HCT116 (cell line): Measurements from ENCODE around the gene OR6K2. TPM values are rescaled to one million over a fixed set of nuclear protein-coding genes. Genes with fewer than 3 reads are reported as not detected.

Source experiments
- ATAC-seq: fragments of 200-7000 bp; cut with Tn5 transposase; 2 replicates; pipeline ENCODE4 v1.9.1; 2020; ENCODE audit warnings: mild to moderate bottlenecking, moderate library complexity
- BruUV-seq: library from RNA; stranded (reverse); fragments of 400-500 nt; replicated peaks from 2 replicates; lab custom pipeline; 2021; lab: Mats Ljungman, UMichigan
- CTCF ChIA-PET: fragments of 300-600 bp; sonication (Branson Sonifier 250); formaldehyde crosslinking; loops from one replicate; lab custom pipeline; 2021; ENCODE audit warnings: antibody characterized with exemption; lab: Charles Lee
- POLR2A ChIA-PET: fragments of 300-600, 350-600 bp; sonication (Branson Sonifier 250); formaldehyde crosslinking; loops from one replicate; lab custom pipeline; 2021; ENCODE audit warnings: antibody characterized with exemption; lab: Charles Lee
- RAD21 ChIA-PET, 2 experiments: fragments of 300-600 bp; sonication (Branson Sonifier 250); formaldehyde crosslinking; loops; one replicate each; lab custom pipeline; 2023; ENCODE audit warnings: low total read pairs in 2 of 2; ENCODE audit not compliant: uncharacterized antibody in 2 of 2, unreplicated experiment in 2 of 2, low non-redundant PET in 1 of 2; lab: Charles Lee
- DNase-seq: peaks from one replicate; pipeline ENCODE4 v3.0.0-alpha.2; 2010; ENCODE audit warnings: low read depth, low spot score
- H2AFZ ChIP-seq: fragments of 200-600 bp; shearing (Covaris generic), sonication (generic); 2 replicates; pipeline ENCODE4 v1.6.1; 2017; ENCODE audit warnings: low read depth, mixed run types, mixed read lengths, antibody characterized with exemption, low read length; ENCODE audit not compliant: poor library complexity, severe bottlenecking
- H3K27ac ChIP-seq: 2 replicates; pipeline ENCODE4 v1.5.1; 2012; ENCODE audit warnings: low read depth, low read length
- H3K27me3 ChIP-seq: fragments of 200-600 bp; sonication (generic); 2 replicates; pipeline ENCODE4 v1.6.1; 2016; ENCODE audit warnings: mixed run types, low read length, mixed read lengths; ENCODE audit not compliant: insufficient read depth
- H3K36me3 ChIP-seq, 2 experiments: fragments of 200-500 bp in 1 of 2; fragments of 200-600 bp in 1 of 2; sonication (Bioruptor generic) in 1 of 2; sonication (generic) in 1 of 2; 2 replicates each; pipeline versions ENCODE4 v1.5.1 to v1.6.1; 2014 to 2016; ENCODE audit warnings: low read length in 2 of 2, inconsistent platforms in 1 of 2, mixed read lengths in 1 of 2, mixed run types in 1 of 2; ENCODE audit not compliant: insufficient read depth in 2 of 2, control insufficient read depth in 1 of 2
- H3K4me1 ChIP-seq, 2 experiments: fragments of 200-600 bp in 1 of 2; sonication (generic) in 1 of 2; 2 replicates each; pipeline versions ENCODE4 v1.5.1 to v1.6.1; 2012 to 2017; ENCODE audit warnings: low read length in 2 of 2, inconsistent platforms in 1 of 2, mild to moderate bottlenecking in 1 of 2, mixed read lengths in 1 of 2, mixed run types in 1 of 2, moderate library complexity in 1 of 2; ENCODE audit not compliant: insufficient read depth in 2 of 2, control insufficient read depth in 1 of 2
- H3K4me2 ChIP-seq: fragments of 200-600 bp; sonication (generic); 2 replicates; pipeline ENCODE4 v1.6.1; 2017; ENCODE audit warnings: mixed run types, low read length, mixed read lengths
- H3K4me3 ChIP-seq, 2 experiments: fragments of 200-600 bp in 1 of 2; sonication (generic) in 1 of 2; replicated peaks in 1 of 2; 2 replicates each; pipeline ENCODE4 v1.5.1; 2011 to 2016; ENCODE audit warnings: low read length in 2 of 2, control low read depth in 1 of 2, low read depth in 1 of 2, mild to moderate bottlenecking in 1 of 2, mixed read lengths in 1 of 2, mixed run types in 1 of 2
- H3K79me2 ChIP-seq: fragments of 200-600 bp; sonication (generic); 2 replicates; pipeline ENCODE4 v1.6.1; 2017; ENCODE audit warnings: mild to moderate bottlenecking, mixed run types, low read length, moderate library complexity, mixed read lengths; ENCODE audit not compliant: insufficient read depth
- H3K9ac ChIP-seq: fragments of 200-600 bp; sonication (generic); 2 replicates; pipeline ENCODE4 v1.6.1; 2016; ENCODE audit warnings: low read length, mixed read lengths
- H3K9me2 ChIP-seq: fragments of 200-600 bp; sonication (generic), shearing (Covaris generic); 2 replicates; pipeline ENCODE4 v1.6.1; 2017; ENCODE audit warnings: mixed run types, mild to moderate bottlenecking, moderate library complexity; ENCODE audit not compliant: insufficient read depth
- H3K9me3 ChIP-seq, 2 experiments: fragments of 200-500 bp in 1 of 2; fragments of 200-600 bp in 1 of 2; sonication (Bioruptor generic) in 1 of 2; sonication (generic) in 1 of 2; 2 replicates each; pipeline ENCODE4 v1.6.1; 2014 to 2017; ENCODE audit warnings: low read length in 2 of 2, mixed read lengths in 2 of 2, inconsistent platforms in 1 of 2, low read depth in 1 of 2, mild to moderate bottlenecking in 1 of 2, mixed run types in 1 of 2, moderate library complexity in 1 of 2; ENCODE audit not compliant: control insufficient read depth in 1 of 2, insufficient read depth in 1 of 2
- H4K20me1 ChIP-seq: fragments of 200-600 bp; sonication (generic), shearing (Covaris generic); 2 replicates; pipeline ENCODE4 v1.6.1; 2017; ENCODE audit warnings: mixed run types, mild to moderate bottlenecking, moderate library complexity; ENCODE audit not compliant: insufficient read depth
- ATF3 ChIP-seq: IDR thresholded peaks from 2 replicates; pipeline ENCODE4 v1.6.1; 2012
- CBX3 ChIP-seq: IDR thresholded peaks from 2 replicates; pipeline ENCODE4 v1.6.1; 2012; ENCODE audit warnings: low read depth
- EGR1 ChIP-seq: IDR thresholded peaks from 2 replicates; pipeline ENCODE4 v1.6.1; 2012; ENCODE audit warnings: low read depth
- ELF1 ChIP-seq: IDR thresholded peaks from 2 replicates; pipeline ENCODE4 v1.6.1; 2012; ENCODE audit warnings: low read depth, borderline replicate concordance
- EZH2phosphoT487 ChIP-seq: fragments of 200-600 bp; IDR thresholded peaks from 2 replicates; pipeline ENCODE4 v1.6.1; 2018; ENCODE audit warnings: antibody characterized with exemption, borderline replicate concordance
- JUND ChIP-seq: IDR thresholded peaks from 2 replicates; pipeline ENCODE4 v1.6.1; 2012
- RAD21 ChIP-seq: IDR thresholded peaks from 2 replicates; pipeline ENCODE4 v1.6.1; 2012; ENCODE audit warnings: low read depth, mild to moderate bottlenecking
- SP1 ChIP-seq: IDR thresholded peaks from 2 replicates; pipeline ENCODE4 v1.6.1; 2012; ENCODE audit warnings: low read depth
- SRF ChIP-seq: IDR thresholded peaks from 2 replicates; pipeline ENCODE4 v1.6.1; 2012; ENCODE audit warnings: low read depth
- ZNF274 ChIP-seq: fragments of 200-500 bp; sonication (Bioruptor generic); IDR thresholded peaks from 2 replicates; pipeline ENCODE4 v1.6.1; 2014; ENCODE audit warnings: mild to moderate bottlenecking, low read depth, low read length, inconsistent platforms
- intact Hi-C: fragments of 100-400 bp; cut with micrococcal nuclease; formaldehyde crosslinking; loops from 2 replicates; pipeline ENCODE4 v1.10.0; 2022
- total RNA-seq: library from RNA; stranded (reverse); gene quantifications from one replicate; pipeline ENCODE4 v1.2.1, GENCODE V29; 2021; ENCODE audit not compliant: unreplicated experiment
- TF ChIP-seq, protein P1 (sequence below): IDR thresholded peaks from 2 replicates; pipeline ENCODE4 v1.6.1; 2012; ENCODE audit warnings: low read depth
- TF ChIP-seq, protein P2 (sequence below): IDR thresholded peaks from 2 replicates; pipeline ENCODE4 v1.6.1; 2011; ENCODE audit warnings: mild to moderate bottlenecking, low read length, moderate library complexity; ENCODE audit not compliant: insufficient replicate concordance; ENCODE audit errors: extremely low read depth

The OR6K2 gene
- total RNA-seq, 1 experiment from 2014 or later: not detected

- H4K20me1 ChIP-seq: no peaks in the 10 kb centered on the region
- ATAC-seq (no peak), DNase-seq (no peak)
- no peaks in the 10 kb centered on the region for H3K4me1 ChIP-seq
- no peak overlapping the region for H2AFZ ChIP-seq
- ChIA-PET RAD21 (no interaction called here), CTCF (no interaction called here), POLR2A (no interaction called here)
- H3K9ac ChIP-seq: no peak overlapping the region
- BruUV-seq: no TSS peak
- no peaks in the 10 kb centered on the region for H3K79me2 ChIP-seq
- no peaks in the 10 kb centered on the region for H3K27me3 ChIP-seq
- no peaks in the 10 kb centered on the region; a peak in 1 of 4 replicates for H3K9me3 ChIP-seq
- H3K9me2 ChIP-seq: no peaks in the 10 kb centered on the region
- no peak overlapping the region for H3K27ac ChIP-seq
- no peaks in the 10 kb centered on the region for H3K36me3 ChIP-seq
- no peak overlapping the region for H3K4me2 ChIP-seq
- H3K4me3 ChIP-seq: no peak overlapping the region
- TF ChIP-seq CBX3: no peak
- intact Hi-C loops: no loop called here
Observed at GRCh38 chr1:158728510-158729225, 28.2 kb upstream of the OR6K2 start.

DNA sequence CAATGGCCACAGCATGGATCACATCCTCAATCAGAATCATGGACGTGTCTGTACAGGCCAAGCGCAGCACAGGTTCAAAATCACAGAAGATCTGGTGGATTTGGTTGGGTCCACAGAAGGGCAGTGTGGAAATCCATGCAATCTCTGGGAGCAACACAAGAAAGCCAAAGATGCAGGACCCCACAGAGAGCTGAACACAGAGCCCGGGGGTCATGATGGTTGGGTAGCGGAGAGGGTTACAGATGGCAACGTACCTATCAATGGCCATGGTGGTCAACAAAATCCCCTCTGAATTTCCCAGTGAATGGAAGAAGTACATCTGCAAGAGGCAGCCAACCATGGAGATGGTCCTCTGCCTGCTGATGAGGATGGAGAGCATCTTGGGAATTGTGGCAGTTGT is 24.0 kb upstream of the OR6K2 start:
- H4K20me1 ChIP-seq: no peaks in the 10 kb centered on the region; the same call in 1 of the 2 replicates
- CTCF ChIA-PET: no interaction called here
- ATAC-seq (no peak), DNase-seq (no peak)
- no peaks in the 10 kb centered on the region for H3K27me3 ChIP-seq
- no peak overlapping the region for H2AFZ ChIP-seq
- H3K9me2 ChIP-seq: no peaks in the 10 kb centered on the region
- POLR2A ChIA-PET: no interaction called here
- H3K4me2 ChIP-seq: no peak overlapping the region
- H3K79me2 ChIP-seq: no peaks in the 10 kb centered on the region
- BruUV-seq: no TSS peak
- no peaks in the 10 kb centered on the region for H3K4me1 ChIP-seq
- H3K4me3 ChIP-seq: no peak overlapping the region
- no peak overlapping the region for H3K27ac ChIP-seq
- no peak overlapping the region for H3K9ac ChIP-seq
- peaks cover 0 to 3% of the 10 kb centered on the region in 2 experiments; a peak in 1 of 4 replicates for H3K9me3 ChIP-seq
- H3K36me3 ChIP-seq: no peaks in the 10 kb centered on the region
- RAD21 ChIA-PET: no interaction called here
- intact Hi-C loops: no loop called here
- TF ChIP-seq EZH2phosphoT487 (no peak), ELF1 (no peak), ATF3 (no peak), JUND (no peak), SRF (no peak), EGR1 (no peak), RAD21 (no peak), SP1 (no peak), ZNF274 (no peak)
- TF ChIP-seq, protein P1, sequence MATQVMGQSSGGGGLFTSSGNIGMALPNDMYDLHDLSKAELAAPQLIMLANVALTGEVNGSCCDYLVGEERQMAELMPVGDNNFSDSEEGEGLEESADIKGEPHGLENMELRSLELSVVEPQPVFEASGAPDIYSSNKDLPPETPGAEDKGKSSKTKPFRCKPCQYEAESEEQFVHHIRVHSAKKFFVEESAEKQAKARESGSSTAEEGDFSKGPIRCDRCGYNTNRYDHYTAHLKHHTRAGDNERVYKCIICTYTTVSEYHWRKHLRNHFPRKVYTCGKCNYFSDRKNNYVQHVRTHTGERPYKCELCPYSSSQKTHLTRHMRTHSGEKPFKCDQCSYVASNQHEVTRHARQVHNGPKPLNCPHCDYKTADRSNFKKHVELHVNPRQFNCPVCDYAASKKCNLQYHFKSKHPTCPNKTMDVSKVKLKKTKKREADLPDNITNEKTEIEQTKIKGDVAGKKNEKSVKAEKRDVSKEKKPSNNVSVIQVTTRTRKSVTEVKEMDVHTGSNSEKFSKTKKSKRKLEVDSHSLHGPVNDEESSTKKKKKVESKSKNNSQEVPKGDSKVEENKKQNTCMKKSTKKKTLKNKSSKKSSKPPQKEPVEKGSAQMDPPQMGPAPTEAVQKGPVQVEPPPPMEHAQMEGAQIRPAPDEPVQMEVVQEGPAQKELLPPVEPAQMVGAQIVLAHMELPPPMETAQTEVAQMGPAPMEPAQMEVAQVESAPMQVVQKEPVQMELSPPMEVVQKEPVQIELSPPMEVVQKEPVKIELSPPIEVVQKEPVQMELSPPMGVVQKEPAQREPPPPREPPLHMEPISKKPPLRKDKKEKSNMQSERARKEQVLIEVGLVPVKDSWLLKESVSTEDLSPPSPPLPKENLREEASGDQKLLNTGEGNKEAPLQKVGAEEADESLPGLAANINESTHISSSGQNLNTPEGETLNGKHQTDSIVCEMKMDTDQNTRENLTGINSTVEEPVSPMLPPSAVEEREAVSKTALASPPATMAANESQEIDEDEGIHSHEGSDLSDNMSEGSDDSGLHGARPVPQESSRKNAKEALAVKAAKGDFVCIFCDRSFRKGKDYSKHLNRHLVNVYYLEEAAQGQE: no peak
- TF ChIP-seq, protein P2, sequence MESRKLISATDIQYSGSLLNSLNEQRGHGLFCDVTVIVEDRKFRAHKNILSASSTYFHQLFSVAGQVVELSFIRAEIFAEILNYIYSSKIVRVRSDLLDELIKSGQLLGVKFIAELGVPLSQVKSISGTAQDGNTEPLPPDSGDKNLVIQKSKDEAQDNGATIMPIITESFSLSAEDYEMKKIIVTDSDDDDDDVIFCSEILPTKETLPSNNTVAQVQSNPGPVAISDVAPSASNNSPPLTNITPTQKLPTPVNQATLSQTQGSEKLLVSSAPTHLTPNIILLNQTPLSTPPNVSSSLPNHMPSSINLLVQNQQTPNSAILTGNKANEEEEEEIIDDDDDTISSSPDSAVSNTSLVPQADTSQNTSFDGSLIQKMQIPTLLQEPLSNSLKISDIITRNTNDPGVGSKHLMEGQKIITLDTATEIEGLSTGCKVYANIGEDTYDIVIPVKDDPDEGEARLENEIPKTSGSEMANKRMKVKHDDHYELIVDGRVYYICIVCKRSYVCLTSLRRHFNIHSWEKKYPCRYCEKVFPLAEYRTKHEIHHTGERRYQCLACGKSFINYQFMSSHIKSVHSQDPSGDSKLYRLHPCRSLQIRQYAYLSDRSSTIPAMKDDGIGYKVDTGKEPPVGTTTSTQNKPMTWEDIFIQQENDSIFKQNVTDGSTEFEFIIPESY: no peak
